Pulmonary artery endothelial cell (primary cell): ENCODE measurements around the gene EFCAB5. TPM values are rescaled to one million over a fixed set of nuclear protein-coding genes. Genes with fewer than 3 reads are reported as not detected.
"Not testable (repeated sequence)": the region's sequence is repeated elsewhere in the genome, so short reads cannot be mapped to it uniquely, and the experiment has no call there.

Experiments
- DNase-seq: peaks from one replicate; pipeline ENCODE4 v3.0.0-alpha.2; 2011; ENCODE audit warnings: low read depth, low spot score
- total RNA-seq: library from RNA; depleted of rRNA; stranded (reverse); fragments of >200 nt; gene quantifications from 2 replicates; pipeline ENCODE4 v1.2.3, GENCODE V29; 2014

The EFCAB5 gene
- total RNA-seq, 1 donor from 2014 or later = 0.26 TPM

GRCh38 chr17:29935909-29936308, 5.5 kb upstream of the EFCAB5 start:
- DNase-seq = not testable (repeated sequence)

DNA sequence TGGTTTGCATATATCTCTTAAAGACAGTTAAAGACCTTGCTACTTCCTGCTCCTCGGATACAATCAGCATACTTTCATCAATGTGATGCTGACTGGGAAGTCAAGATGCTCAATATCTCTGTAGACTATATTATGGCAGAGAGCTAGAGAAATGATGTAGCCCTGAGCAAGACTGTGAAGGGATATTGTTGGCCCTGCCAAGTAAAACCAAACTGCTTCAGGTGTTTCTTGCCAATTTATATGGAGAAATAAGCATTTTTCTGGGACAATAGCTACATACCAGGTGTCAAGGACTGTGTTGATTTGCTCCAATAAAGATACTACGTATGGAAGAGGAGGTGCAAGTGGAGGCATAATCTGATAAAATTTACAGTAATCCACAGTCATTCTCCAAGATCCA, 4.7 kb upstream of the EFCAB5 start:
- no peak for DNase-seq

- DNase-seq = no peak
Measured at GRCh38 chr17:29945281-29945680, 3.8 kb downstream of the EFCAB5 start.

GRCh38 chr17:29948448-29949215, 7.2 kb downstream of the EFCAB5 start:
- DNase-seq = no peak

- DNase-seq = no peak
Measured at GRCh38 chr17:29949696-29950095, 8.3 kb downstream of the EFCAB5 start.

- DNase-seq = no peak
Measured at GRCh38 chr17:29954405-29954804, 13.0 kb downstream of the EFCAB5 start.

DNA sequence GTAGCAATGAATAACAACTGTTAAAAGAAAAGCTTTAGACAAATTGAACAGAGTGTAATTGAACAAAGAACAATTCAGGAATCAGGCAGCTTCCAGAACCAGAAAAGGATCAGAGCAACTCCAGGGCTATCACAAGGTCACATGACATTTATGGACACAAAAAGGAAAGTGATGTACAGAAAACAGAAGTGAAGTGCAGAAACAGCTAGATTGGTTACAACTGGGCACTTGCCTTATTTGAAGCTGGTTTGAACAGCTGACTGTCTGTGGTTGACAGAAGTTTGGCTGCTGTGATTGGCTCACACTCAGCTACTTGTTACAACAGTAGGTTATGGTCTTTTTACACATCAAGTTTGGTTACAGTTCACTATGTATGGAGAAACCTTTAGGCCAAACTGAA, 14.8 kb downstream of the EFCAB5 start:
- no peak for DNase-seq

- DNase-seq = not testable (repeated sequence)
Measured at GRCh38 chr17:29957488-29957887, 16.1 kb downstream of the EFCAB5 start.

DNA sequence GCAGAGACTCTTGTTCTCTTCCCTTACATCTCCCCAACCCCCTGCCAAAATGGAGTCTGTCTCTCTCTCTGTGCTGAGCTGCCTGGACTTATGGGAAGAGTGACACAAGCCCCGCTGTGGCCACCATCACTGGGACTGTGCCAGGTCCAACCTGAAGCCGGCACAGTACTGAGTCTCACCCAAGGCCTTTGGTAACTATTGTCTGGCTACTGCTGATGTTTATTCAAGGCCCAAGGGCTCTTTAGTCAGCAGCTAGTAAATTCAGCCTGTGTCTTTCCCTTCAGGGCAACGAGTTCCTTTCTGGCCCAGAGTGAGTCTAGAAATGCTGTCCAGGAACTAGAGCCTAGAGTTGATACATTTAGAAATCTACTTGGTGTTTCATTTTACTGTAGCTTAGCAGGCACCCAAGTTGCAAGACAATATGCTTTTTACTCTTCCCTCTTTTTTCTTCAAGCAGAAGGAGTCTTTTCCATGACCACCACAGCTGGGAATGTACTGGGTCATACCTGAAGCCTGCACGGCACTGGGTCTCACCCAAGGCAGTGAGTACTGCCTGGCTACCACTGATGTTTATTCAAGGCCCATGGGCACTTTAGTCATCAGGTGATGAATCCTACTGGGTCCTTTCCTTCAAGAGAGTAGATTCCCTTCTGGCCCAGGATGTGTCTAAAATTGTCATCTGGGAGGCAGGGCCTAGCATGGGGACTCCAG, 17.7 kb downstream of the EFCAB5 start:
- no peak for DNase-seq

DNA sequence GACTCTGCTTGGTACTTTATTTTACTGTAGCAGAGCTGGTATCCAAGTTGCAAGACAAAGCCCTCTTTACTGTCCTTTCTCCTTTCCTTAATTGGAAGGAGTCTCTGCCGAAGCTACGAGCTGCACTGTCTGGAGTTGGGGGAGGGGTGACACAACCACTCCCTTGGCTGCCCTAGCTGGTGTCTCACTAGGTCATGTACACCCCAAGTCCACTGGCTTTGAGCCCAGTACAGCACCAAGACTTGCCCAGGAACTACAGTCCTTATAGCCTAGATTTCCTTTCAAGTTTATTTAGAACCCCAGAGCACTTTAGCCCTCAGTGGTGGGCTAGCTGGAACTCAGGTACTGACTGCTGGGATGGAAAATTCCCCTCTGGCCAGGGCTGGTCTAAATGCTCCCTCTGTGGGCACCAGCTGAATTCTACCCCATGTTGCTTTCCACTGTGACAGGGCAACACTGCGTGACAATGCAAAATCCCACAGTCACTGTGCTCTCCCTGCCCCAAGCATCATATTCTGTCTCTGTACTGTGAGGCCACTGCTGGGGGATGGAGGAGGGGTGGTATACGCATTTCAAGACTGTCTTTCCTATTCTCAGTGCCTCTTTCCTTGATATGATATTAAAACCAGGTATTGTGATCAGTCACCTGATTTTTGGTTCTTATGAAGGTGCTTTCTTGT, 18.4 kb downstream of the EFCAB5 start:
- DNase-seq = no peak

DNA sequence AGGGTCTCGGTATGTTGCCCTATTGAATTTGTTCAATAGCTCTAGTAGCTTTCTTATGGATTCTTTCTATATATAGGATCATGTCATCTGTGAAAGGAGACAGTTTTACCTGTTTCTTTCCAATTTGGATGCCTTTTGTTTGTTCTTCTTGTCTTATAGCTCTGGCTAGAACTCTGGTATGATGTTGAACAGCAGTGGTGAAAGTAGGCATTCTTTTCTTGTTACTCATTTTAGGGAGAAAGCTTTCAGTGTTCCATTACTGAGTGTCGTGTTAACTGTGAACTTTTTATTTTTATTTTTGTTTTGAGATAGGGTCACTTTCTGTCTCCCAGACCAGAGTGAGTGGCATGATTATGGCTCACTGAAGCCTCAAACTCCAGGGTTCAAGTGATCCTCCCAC, 21.2 kb downstream of the EFCAB5 start:
- DNase-seq = no peak

DNA sequence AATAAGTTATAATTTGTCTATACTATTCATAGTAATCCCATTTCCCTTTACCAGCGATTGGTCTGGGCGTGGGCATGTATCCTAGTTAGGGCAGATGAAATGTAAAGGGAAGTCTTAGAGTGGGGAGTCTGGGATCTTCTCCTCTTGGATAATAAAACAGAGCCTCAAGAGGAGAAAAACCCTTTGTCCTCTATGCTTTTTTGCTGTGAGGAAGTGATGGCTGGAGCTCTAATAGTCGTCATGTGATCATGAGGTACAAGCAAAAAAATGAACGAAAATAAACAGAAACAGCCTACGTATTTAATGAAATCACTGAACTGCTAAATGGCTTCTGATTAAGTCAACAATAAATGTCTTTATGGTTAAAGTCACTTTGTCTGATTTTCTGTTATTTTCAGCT, 26.8 kb downstream of the EFCAB5 start:
- DNase-seq = no peak

- DNase-seq = no peak
Measured at GRCh38 chr17:29972277-29972676, 30.8 kb downstream of the EFCAB5 start.

- DNase-seq = no peak
Measured at GRCh38 chr17:29973005-29973404, 31.6 kb downstream of the EFCAB5 start.

DNA sequence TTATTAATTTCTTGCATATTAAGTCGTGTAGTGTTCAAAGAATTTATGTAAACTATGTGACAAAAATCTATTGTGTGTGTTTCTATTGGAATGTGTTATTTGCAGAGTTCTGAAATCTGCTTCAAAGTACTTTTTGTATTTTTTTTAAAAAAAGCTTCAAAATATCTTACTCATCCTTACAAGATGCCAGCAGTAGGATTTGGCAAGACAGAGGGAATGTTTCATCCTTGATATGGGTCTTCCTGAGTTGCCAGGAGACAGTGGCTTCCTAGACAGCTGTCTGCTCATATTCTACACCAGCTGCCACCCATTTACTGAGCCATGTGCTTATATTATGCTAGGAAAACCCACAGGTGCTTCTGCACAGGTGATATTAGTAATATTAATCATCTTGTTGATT, 36.4 kb downstream of the EFCAB5 start:
- no peak for DNase-seq

GRCh38 chr17:29980261-29980660, 38.8 kb downstream of the EFCAB5 start:
- DNase-seq = no peak

- no peak for DNase-seq
Measured at GRCh38 chr17:29982991-29983653, 41.7 kb downstream of the EFCAB5 start.

DNA sequence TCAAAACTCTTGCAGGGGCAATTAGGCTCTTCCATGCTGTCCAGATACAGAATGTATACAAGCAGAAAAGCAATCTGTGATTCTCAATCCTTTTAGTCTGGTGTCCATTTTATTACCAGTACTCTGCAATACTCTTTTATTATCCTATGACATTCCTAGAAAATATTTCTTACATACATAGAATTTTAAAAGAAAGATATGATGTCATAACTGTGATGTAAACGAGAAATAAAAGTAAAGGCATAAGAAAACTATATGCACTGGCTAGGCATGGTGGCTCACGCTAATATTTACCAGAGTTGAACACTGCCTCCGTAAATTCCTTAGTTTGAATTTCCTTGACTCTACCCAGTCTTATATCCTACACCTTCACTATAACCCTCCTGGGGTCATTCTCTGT, 55.0 kb downstream of the EFCAB5 start:
- no peak for DNase-seq

DNA sequence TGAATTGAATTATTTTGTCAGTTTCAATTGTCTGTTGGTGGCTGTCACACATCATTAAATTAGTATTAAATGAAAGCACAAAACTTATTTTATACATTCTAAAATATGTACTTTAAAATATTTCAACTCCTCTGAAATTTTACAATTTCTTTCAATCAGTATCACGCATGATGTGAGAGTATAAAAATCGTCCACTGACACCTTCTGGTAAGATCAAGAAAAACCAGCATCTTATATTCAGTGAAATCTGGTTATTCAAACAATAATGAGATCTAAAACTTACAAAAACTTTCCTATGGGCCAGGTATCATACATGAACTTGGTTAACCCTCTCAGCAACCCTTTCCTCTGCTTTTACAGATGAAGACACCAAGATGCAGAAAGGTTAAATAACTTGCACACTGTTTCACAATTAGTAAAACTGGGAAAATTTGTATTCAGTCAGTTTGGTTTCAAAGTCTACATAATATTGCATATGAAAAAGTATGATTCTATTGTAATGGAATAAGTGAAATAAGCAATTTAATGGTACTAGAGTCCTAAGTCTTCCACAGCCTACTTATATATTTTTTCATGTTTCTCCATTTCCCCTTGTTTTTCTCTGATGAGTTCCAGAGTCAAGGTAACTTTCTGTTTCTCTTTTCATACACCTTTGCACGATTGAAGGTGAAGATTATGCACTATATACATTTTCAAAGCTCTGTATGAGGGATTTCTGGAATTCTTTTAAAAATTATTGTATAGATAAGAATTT, 58.7 kb downstream of the EFCAB5 start:
- DNase-seq = no peak

GRCh38 chr17:30000755-30001257, 59.4 kb downstream of the EFCAB5 start:
- no peak for DNase-seq

DNA sequence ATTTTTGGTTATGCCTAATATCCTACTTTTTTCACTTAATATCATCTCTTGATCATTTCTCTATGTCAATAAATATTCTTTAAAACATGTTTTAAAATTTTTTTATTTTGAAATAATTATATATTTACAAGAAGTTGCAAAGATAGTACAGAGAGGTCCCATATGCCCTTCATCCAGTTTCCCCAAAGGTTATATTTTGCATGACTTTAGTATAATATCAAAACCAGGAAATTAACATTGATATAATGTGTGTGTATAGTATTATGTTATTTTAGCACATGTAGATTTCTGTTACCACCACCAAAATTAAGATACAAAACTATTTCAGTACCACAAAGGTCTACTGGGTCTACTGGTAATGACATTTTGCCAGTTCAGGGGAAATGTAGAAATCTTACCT, 60.7 kb downstream of the EFCAB5 start:
- no peak for DNase-seq
